GM19099 (cell line): ENCODE data around the gene TRERF1.
A peak's percentile ranks its signal among the peaks of the same experiment; 100 is the strongest.

Experiments
- POLR2A ChIP-seq: IDR thresholded peaks from 3 replicates; pipeline ENCODE4 v1.6.1; 2011; ENCODE audit warnings: low read depth; ENCODE audit not compliant: insufficient read length; ENCODE audit errors: extremely low read depth

The TRERF1 gene

DNA sequence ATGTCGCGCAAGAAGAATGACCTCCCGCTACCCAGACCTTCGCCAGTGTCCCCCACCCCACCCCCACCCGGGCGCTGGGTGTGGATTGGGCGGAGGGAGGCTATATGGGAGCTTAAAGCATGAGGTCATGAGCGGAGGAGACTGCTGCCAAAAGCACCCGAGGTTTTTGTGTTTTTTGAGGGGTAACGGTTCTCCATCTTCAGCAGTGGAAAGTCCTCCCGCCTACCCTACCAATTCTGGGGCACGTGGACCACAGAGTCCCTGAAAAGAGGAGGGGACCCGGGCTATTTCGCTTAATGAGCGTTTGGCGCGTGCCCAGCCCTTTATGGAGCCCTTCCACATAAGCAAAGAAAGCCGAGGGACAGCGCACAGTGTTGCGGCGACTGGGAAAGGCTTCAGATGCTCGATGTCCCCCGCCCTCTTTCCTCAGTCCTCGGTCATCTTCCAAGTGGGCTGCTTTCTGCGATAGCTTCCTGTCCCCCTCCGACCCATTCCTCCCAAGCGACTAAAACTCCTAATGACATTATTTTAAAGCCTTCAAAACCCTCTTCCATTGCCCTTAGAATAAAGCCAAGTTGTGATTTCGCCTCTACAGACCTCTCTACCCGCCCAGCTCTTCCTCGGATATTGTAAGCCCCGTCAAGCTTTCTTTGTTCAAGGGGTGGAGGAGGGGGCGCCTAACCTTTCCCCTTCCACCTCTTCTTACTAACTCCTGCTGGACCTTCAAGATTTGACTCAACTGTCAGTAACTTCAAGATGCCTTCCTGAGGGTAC is 2.1 kb upstream of the TRERF1 start:
- TF ChIP-seq POLR2A = no peak

DNA sequence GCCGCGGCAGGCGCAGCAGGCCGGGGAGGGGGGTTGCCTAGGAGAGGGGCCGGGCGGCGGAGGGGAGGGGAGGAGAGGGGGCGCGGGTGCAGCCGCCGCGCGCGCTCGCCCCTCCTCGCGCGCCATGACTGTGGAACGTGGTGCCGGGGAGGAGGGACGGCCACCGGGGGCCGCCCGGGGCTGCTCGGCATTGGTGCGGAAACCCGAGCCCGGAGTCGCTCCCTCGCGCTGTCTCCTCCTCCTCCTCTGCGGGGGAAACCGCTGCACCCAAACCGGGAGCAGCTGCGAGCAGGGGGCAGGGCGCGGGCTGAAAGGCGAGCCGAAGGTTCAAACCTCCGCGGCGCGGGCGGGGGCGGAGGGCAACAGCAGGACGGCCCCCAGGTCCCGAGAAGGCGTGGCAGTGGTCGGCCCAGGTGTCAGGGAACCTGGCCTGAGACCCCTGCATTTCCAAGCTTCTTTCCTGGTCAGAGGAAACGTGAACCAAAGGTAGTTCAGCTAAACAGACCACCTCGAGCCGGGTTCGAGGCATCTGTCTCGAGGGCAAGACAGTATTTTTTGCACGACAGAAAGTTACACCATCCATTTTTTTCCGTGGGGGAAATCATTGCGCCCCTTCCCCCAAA is 1.4 kb upstream of the TRERF1 start:
- TF ChIP-seq POLR2A = peak; percentile 48

DNA sequence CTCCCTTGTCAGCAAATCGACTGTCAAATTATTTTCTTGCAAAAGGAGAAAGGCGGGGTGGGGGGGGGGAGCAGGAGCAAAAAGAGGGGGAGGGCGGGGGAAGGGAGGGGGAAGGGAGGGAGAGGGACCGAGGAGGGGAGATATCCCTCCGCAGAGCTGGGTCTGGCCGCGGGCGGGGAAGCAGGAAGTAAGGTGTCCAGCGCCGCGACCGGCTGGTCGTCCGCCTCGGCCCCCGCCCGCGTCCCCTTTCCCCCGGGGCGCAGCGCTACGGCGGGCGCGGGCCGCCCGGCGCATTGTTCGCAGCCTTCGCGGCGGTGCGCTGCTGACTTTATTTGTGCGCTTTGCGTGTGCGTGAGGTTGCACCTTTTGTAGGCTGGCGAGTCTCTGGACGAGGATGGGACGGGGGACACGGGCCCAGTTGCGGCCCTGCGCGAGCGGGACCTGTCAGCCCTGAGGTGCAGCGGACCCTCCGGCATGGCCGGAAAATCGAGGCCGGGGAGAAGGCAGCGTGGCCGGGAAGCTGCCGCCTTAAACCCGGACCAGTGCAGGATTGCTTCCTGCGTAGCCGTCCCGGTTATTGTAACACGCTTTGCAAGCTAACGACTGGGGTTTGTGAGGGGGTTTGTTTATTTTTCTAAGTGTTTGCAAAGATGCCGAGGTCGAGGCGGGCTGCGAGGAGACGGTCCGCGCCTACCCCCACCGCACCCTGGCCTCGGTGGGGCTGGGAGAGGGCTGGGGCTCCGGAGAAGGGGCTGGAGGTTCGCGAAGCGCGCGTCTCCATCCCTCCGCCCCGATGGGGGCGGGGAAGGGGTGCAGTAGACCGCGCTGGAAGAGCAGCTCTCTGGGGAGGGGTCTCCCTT is 675 bp upstream of the TRERF1 start:
- TF ChIP-seq POLR2A = peak; percentile 65

DNA sequence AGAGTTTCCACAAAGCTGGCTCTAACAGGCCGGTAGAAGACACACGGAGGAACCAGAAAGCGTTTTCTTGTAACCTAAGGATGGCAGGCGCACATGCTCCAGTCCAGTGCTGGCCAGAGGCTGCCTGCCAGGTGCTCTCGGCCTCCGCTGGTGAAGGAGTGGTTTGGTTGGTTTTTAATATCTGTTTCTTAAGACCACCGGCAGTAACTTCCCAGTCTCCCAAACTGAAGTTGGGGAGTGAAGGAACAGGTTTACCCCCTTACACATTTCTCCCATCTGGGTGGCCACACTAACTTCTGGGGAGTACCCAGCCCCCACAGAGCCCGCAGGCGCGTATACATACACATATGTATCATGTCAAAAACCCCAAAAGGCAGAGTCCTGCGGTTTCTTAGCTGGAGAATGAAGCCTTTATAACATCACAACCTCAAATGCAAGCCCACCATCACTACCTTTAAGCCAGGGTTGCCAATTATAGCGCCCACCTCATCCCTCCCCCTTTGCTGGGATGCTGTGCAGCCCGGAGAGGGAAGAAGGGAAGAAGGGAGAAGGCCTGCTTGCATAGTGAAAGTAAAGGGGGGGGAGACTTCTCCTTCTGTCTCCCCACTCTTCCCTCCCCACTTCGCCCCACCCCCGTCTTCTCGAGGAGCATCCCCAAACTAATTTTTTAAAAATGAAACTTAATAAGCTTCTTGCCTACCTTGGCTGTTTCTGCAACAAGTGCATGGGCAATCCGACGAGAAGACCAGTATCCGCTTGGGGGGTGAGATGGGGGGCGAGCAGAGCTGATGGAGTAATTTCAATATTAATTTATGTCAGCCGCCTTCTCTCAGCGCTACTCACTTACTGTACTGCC is 1.0 kb downstream of the TRERF1 start:
- no peak for TF ChIP-seq POLR2A

DNA sequence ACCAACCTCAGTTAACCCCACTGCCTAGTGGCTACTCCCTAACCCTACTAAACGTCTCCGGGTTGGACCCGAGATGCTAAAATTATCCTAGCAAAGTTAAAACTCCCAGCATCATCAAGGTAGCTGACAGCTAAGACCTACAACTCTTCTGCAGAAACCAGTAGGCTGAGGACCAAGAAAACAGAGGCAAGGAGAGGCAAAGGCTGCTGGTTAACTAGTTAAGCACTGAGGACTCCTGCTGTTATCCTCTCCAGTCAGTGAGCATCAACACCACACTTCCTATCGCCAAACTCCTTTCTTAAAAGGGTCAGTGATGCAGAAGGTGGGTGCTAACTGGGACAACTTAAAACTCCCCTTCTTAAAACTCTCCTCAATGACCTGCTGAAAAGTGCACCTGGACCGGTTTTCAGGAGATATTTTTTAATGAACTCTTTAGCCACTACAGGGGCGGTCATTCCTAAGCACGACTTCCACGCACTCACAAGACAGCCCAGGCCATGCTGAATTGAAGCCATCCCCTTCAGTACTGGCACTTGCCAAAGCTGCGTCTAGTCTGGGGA is 1.7 kb downstream of the TRERF1 start:
- TF ChIP-seq POLR2A = no peak

DNA sequence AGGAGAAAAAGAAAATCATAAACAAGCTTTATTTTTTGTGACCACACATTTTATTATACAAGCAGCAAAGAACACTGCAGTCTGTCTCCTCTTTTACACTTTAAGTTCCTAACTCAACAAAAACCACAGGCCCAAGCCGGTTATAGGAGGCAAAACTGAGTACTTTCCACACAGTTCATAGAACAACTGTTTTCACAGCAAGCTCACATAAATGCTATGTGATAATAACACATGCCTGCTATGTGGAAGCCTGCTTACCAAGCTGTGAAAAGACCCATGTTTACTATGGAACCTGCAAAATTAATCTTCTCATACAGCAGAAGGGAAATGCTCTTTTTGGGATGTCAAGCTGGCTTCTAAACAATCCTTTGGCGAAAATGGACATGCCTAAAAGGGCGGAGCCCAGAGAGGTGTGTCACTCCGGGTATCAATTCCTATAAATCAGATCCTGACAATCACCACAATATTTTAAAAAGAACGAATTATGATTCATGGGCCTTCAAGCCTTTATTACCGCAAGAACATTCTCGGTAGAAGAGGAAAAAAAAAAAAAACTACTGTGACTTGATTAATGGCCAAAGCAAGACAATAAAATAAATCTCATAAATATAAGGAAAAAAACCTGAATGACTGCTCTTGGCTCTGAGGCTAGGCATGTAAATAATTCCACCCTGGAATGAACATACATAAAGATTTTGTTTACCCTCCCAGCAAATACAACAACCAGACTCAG is 2.6 kb downstream of the TRERF1 start:
- no peak for TF ChIP-seq POLR2A

DNA sequence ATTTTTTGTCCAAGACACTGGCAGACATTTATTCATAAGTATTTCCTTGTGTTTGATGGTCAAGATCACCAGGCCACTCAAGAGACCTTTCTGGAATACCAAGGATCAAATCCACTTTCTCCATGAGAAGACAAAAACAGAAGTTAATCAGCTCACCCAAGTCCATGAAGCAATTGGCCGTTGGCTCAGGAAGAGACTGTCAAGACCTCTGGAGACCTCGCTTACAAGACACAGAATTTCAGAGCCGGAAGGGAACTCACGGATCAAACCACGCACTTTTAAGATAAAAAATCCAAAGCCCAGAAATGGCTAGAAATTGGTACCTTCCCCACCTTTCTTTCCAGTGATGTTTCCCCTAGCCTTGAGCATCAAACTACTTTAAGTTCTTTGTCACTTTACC is 3.3 kb downstream of the TRERF1 start:
- TF ChIP-seq POLR2A = no peak

DNA sequence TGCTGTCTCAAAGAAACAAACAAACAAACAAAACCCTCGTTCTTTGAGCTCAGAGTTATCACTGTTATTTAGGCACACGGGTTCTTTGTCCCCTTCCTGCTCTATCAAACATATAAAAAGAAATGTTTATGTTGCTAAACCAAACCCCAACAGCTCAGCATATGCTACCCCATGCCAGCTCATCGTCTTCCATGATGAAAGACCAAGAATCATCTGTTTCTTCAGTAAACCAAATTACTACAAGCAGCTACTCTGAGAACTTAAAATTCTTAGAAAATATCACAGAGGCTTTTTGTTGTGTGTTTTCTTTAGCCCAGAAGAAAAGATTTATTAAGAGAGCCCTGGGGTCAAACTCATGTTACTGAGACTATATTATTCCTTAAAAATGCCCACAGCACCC is 4.7 kb downstream of the TRERF1 start:
- no peak for TF ChIP-seq POLR2A

DNA sequence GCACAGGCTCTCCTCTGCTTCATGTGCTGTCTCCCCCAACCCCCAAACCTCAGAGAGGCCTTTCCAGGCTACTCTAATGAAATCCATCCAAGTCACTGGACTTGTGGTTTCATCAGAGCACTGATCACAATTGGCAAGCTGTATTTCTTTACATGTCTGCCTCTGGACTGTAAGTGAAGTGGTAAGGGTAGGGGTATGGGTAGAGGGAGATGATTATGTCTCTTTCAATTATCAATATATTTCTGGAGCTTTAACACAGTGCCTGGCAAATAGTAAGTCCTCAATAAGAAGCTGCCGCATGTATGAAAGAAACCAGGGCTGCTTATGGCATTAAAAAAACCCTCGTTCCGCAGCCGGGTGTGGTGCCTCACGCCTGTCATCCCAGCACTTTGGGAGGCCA is 5.4 kb downstream of the TRERF1 start:
- no peak for TF ChIP-seq POLR2A

DNA sequence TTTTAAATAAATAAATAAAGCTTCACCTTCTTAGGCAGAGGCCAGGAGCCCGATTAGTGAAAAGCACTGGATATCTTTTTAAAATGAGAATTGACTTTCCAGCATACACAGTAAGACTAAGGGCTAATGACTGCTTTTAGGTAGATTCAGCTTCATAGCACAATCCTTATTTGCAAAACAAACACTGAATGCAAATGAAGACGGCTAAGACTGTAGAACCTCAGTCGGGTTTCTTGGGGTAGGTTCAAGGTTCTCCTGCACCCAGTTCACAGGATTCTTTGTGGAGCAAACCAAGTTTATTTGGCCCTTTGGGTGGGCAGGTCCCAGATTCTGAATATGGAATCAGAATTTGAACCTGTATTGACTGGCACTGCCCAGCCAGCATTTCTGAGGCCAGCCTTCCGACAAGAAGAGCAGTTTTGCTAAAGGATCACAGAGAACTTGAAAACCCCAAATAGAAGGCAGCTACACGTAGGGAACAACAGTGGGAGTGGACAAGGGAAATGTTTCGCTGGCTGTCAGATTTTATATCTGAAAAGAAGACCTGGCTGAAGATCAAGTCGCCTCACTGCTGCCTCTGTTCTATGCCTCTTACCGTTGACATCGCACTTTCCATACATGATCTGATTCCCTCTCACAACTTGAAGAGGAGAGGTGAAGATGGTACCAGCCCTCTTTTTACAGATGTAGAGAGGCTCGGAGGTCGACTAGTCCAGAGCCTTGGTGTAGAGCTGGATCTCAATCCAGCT is 8.2 kb downstream of the TRERF1 start:
- TF ChIP-seq POLR2A = no peak

DNA sequence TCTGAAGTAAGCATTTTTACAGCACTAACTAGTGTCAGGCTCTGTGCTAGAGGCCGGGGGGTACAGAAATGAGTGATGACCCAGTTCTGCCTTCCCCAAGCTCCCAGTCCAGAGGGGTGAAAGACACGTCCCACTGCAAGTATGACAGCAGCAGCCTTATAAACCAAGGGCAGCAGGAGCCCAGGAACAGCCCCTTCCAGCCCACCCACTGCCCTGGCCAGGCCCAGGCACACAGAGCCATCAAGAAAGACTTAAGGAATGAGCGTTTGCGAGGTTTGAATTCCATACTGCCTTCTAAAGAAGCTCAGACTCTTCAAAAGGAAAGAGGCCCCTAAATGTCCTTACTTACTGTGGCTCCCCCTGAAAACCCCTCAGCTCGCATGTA is 10.0 kb downstream of the TRERF1 start:
- no peak for TF ChIP-seq POLR2A

DNA sequence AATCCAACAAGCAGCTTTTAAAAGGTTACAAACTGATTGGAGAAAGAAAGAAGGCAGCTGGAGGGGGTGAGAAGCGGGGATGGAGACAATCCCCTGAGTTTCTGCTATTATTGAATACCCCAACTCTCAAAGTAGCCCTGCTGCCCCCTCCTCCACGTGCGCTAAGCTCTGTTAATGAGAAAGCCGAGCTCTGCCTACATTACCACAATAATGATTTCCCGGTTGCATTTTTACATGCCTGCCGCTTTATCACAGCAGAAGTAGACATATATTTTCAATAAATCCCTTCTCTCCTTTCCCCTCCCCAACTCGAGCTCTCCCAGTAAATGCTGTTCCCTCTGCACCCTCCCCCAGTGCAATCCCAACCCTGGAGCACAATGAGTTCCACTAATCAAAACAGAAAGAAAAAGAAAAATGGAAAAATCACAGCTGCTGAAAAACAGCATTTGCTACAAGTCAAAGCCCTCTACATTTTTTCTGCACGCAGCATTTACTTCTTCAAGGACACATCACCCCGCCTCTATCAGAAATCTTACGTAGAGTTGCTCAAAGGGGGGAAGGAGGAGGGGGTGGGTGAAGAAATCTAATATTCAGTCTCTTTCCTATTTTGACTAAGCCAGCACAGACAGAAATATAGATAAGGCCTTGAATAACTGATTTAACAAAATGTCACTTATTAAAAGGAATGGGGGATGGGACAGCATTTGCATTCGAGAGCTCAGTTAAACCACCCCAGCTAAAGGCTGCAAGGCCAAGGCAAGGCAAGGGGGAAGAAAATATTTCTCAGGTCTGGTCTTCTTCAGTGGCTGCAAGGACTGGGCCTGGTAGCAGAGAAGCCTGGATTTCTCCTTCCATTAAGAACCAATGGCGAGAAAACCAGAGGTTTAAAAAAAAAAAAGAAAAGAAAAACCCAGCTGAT is 10.7 kb downstream of the TRERF1 start:
- TF ChIP-seq POLR2A = no peak
